GM12892 (cell line): ENCODE results near the gene PCDHGC3.

Source experiments
- POLR2A ChIP-seq: IDR thresholded peaks from 2 replicates; pipeline ENCODE4 v1.6.1; 2011; ENCODE audit warnings: low read depth, low read length, control low read depth
- POLR2AphosphoS5 ChIP-seq: IDR thresholded peaks from 2 replicates; pipeline ENCODE4 v1.6.1; 2011; ENCODE audit warnings: low read depth, low read length, control low read depth
- TAF1 ChIP-seq: IDR thresholded peaks from 2 replicates; pipeline ENCODE4 v1.6.1; 2011; ENCODE audit warnings: low read depth, mild to moderate bottlenecking, control low read depth, low read length, borderline replicate concordance

GRCh38 chr5:141439411-141440141 lies 36.2 kb upstream of the PCDHGC3 start:
- no peak for TF ChIP-seq TAF1
- TF ChIP-seq POLR2A, result no peak
- TF ChIP-seq POLR2AphosphoS5, result no peak
